BJ (cell line): ENCODE measurements around the gene CPT2. TPM values are rescaled to one million over a fixed set of nuclear protein-coding genes. Genes with fewer than 3 reads are reported as not detected.
"Not testable (repeated sequence)": the region's sequence is repeated elsewhere in the genome, so short reads cannot be mapped to it uniquely, and the experiment has no call there.

Source experiments
- CTCF ChIA-PET: fragments of 350-600 bp; formaldehyde crosslinking; extraction: SDS; loops from one replicate; lab custom pipeline; 2021; ENCODE audit warnings: antibody characterized with exemption, inconsistent platforms; lab: Yijun Ruan, JAX
- POLR2A ChIA-PET: fragments of 300-600 bp; sonication (Branson Sonifier 250); formaldehyde crosslinking; extraction: SDS; loops from one replicate; lab custom pipeline; 2021; ENCODE audit warnings: antibody characterized with exemption; lab: Charles Lee
- DNase-seq: peaks from one replicate; pipeline ENCODE4 v3.0.0-alpha.2; 2011; ENCODE audit warnings: low read depth
- H3K27me3 ChIP-seq: 2 replicates; pipeline ENCODE4 v1.6.0; 2011; ENCODE audit warnings: low read length; ENCODE audit not compliant: control insufficient read depth, insufficient read depth
- H3K36me3 ChIP-seq: 2 replicates; pipeline ENCODE4 v1.5.1; 2011; ENCODE audit warnings: low read length; ENCODE audit not compliant: control insufficient read depth, insufficient read depth
- H3K4me3 ChIP-seq: 2 replicates; pipeline ENCODE4 v1.5.1; 2011; ENCODE audit warnings: low read depth, mild to moderate bottlenecking, control low read depth, low read length
- polyA plus RNA-seq: library from polyadenylated mRNA; depleted of rRNA; stranded (reverse); fragments of >200 nt; gene quantifications from 2 replicates; pipeline ENCODE4 v1.2.3, GENCODE V29; 2011
- TF ChIP-seq, protein P1 (sequence below): IDR thresholded peaks from 2 replicates; pipeline ENCODE4 v1.5.1; 2011; ENCODE audit warnings: low read depth, mild to moderate bottlenecking, control low read depth, inconsistent platforms, low read length, moderate library complexity; ENCODE audit not compliant: insufficient read depth

The CPT2 gene
- polyA plus RNA-seq, 1 experiment = 20.6 TPM

DNA sequence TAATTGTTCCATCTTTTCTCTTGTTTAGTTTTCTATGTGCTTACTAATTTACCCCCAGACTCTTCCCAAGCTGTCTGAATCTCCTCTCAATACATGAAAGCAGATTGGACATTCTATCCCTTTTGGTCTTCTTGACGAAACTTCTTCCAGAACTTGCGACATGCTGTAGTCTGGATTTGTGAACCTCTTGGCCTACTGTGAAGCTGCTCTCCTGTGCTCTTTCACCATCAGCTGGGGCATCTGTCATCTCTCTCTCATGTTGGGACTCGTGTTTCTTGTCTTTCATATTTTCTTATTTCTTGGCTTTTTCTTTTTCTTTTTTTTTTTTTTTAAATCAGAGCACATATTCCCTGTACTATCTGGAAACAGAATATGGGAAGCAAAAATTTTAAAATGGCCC, 6.8 kb downstream of the CPT2 start:
- Histone ChIP-seq H3K4me3 (no peak overlapping the region), H3K27me3 (no peaks in the 10 kb centered on the region), H3K36me3 (peaks cover 11% of the 10 kb centered on the region)
- DNase-seq = no peak
- TF ChIP-seq, protein P1, sequence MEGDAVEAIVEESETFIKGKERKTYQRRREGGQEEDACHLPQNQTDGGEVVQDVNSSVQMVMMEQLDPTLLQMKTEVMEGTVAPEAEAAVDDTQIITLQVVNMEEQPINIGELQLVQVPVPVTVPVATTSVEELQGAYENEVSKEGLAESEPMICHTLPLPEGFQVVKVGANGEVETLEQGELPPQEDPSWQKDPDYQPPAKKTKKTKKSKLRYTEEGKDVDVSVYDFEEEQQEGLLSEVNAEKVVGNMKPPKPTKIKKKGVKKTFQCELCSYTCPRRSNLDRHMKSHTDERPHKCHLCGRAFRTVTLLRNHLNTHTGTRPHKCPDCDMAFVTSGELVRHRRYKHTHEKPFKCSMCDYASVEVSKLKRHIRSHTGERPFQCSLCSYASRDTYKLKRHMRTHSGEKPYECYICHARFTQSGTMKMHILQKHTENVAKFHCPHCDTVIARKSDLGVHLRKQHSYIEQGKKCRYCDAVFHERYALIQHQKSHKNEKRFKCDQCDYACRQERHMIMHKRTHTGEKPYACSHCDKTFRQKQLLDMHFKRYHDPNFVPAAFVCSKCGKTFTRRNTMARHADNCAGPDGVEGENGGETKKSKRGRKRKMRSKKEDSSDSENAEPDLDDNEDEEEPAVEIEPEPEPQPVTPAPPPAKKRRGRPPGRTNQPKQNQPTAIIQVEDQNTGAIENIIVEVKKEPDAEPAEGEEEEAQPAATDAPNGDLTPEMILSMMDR = no peak
- ChIA-PET CTCF (no interaction called here), POLR2A (no interaction called here)

DNA sequence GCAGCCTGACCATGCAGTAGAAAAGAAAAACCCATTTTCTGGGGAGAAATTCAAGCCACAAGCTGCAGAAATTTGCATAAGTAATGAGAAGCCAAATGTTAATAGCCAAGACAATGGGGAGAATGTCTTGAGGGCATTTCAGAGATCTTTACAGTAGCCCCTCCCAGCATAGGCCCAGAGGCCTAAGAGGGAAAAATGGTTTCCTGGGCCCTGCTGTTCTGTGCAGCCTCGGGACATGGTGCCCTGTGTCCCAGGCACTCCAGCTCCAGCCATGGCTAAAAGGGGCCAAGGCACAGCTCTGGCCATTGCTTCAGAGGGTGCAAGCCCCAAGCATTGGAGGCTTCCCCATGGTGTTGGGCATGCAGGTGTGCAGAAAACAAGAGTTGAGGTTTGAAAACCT, 8.9 kb downstream of the CPT2 start:
- POLR2A ChIA-PET, H3K27me3 ChIP-seq, DNase-seq, CTCF ChIA-PET, H3K4me3 ChIP-seq: not testable (repeated sequence)
- H3K36me3 ChIP-seq = peaks cover 19% of the 10 kb centered on the region

DNA sequence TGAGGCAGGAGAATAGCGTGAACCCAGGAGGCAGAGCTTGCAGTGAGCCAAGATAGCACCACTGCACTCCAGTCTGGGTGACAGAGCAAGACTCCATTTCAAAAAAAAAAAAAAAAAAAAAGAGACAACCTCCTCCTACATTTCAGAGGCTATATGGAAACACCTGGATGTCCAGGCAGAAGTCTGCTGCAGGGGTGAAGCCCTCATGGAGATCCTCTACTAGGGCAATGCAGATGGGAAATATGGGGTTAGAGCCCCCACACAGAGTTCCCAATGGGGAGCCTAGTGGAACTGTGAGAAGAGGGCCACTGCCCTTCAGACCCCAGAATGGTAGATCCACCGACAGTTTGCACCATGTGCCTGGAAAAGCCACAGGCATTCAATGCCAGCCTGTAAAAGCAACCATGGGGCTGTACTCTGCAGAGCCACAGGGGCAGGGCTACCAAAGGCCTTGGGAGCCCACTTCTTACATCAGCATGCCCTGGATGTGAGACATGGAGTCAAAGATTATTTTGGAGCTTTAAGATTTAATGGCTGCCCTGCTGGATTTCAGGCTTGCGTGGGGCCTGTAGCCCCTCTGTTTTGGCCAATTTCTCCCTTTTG, 9.6 kb downstream of the CPT2 start:
- CTCF ChIA-PET, H3K27me3 ChIP-seq, DNase-seq, H3K4me3 ChIP-seq, POLR2A ChIA-PET: not testable (repeated sequence)
- peaks cover 25% of the 10 kb centered on the region for H3K36me3 ChIP-seq

DNA sequence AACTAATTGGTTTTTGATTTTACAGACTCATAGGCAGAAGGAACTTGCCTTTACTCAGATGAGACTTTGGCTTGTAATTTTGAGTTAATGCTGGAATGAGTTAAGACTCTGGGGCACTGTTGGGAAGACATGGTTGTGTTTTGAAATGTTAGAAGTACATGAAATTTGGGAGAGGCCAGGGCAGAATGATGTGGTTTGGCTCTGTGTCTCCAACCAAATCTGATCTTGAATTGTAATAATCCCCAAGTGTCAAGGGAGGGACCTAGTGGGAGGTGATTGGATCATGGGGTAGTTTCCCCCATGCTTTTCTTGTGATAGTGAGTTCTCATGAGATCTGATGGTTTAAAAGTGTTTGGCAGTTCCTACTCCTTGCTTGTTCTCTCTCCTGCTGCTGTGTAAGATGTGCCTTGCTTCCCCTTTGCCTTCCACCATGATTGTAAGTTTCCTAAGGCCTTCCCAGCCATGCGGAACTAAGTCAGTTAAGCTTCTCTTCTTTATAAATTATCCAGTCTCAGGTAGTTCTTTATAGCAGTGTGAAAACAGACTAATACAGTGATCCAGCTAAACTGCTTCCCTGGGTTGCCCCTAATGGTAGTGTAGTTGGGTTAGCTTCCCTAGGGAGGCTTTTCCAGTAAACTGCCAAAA, 10.2 kb downstream of the CPT2 start:
- H3K4me3 ChIP-seq = no peak overlapping the region
- no peaks in the 10 kb centered on the region for H3K27me3 ChIP-seq
- TF ChIP-seq, protein P1 = no peak
- ChIA-PET CTCF (no interaction called here), POLR2A (no interaction called here)
- no peak for DNase-seq
- H3K36me3 ChIP-seq = peaks cover 25% of the 10 kb centered on the region

DNA sequence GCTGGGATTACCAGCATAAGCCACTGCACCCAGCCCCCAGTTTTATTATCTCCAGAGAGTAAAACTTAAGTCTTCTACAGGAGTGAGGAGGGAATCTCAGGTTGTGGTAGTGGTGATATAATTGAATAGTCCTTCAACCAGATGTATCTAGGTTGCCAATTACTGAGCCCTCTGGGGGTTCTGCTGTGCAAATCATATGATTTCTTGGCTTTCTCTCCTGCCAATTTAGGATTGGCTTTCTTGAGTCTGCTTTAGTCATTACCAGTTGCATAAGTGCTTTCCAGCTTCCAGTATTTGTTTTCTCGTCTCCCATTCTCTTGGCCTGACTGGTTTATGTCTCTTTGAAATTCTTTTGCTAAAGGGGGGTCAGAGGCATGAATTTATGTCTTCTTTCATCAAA, 11.1 kb downstream of the CPT2 start:
- TF ChIP-seq, protein P1 = no peak
- DNase-seq = no peak
- ChIA-PET POLR2A (no interaction called here), CTCF (no interaction called here)
- Histone ChIP-seq H3K27me3 (no peaks in the 10 kb centered on the region), H3K4me3 (no peak overlapping the region), H3K36me3 (peaks cover 20% of the 10 kb centered on the region)

DNA sequence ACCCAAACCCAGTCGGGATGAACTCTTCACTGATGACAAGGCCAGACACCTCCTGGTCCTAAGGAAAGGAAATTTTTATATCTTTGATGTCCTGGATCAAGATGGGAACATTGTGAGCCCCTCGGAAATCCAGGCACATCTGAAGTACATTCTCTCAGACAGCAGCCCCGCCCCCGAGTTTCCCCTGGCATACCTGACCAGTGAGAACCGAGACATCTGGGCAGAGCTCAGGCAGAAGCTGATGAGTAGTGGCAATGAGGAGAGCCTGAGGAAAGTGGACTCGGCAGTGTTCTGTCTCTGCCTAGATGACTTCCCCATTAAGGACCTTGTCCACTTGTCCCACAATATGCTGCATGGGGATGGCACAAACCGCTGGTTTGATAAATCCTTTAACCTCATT, 13.7 kb downstream of the CPT2 start:
- ChIA-PET POLR2A (no interaction called here), CTCF (no interaction called here)
- DNase-seq = no peak
- TF ChIP-seq, protein P1 = no peak
- no peak overlapping the region for H3K4me3 ChIP-seq
- H3K36me3 ChIP-seq = peaks cover 22% of the 10 kb centered on the region
- no peaks in the 10 kb centered on the region for H3K27me3 ChIP-seq
